ENCODE measurements around the gene PAPPA. TPM values are rescaled to one million over a fixed set of nuclear protein-coding genes. Genes with fewer than 3 reads are reported as not detected.

The PAPPA gene
- total and polyA plus RNA-seq, 2 of the 8 experiments (the other 6 are each of a cell fraction or from before 2014, with no cell fraction given) = 0.18 to 0.63 TPM

DNA sequence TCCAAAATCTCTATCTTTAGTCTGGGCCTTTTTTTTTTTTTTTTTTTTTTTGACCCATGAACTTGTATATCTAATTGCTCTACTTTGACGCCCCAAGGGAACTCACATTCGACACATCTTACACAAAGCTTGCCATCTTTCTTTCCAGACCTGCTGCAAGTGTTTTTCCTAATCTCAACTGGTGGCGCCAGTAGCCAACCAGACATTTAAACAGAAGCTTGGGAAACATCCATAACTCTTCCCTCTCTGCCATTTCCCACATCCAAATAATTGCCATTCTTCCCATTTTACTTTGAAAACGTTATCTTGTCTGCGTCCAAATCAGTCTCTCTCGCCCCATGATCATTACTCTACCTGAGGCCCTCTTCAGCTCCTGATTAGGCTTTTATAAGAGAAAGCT, 130.9 kb downstream of the PAPPA start:
- Histone ChIP-seq H3K23ac (ENCODE audit: insufficient read length) (no peak overlapping the region), H2BK15ac (ENCODE audit: low read length) (no peak overlapping the region), H3K79me2 (ENCODE audit: control insufficient read depth in 1 of 2, insufficient read depth in 2 of 2, low read length in 2 of 2) (no peaks in the 10 kb centered on the region), H2AFZ (ENCODE audit: low read length) (no peak overlapping the region), H3K18ac (ENCODE audit: extremely low read depth, low read length) (no peak overlapping the region), H3K79me1 (ENCODE audit: low read depth, low read length) (no peaks in the 10 kb centered on the region), H3K4ac (replicated peaks; ENCODE audit: insufficient read length, low read depth, low read length) (no peak overlapping the region), H3K14ac (ENCODE audit: insufficient read length) (no peak overlapping the region), H2BK20ac (ENCODE audit: low read length) (0 out of 2 replicates have a peak overlapping the region, but pooled peaks have one; percentile 49), H3K27me3 (replicated peaks in 1 of 4; ENCODE audit: control insufficient read depth in 3 of 4, extremely low read depth in 1 of 4, insufficient read depth in 3 of 4, low read length in 3 of 4) (peaks cover 4 to 46% (median 36%) of the 10 kb centered on the region in 4 experiments), H3K56ac (replicated peaks; ENCODE audit: insufficient read length, low read depth, low read length) (no peak overlapping the region), H3K9me3 (ENCODE audit: insufficient read depth in 2 of 2, low read depth in 1 of 2, low read length in 1 of 2) (no peaks in the 10 kb centered on the region), H3K4me2 (ENCODE audit: insufficient read depth in 1 of 2, low read depth in 2 of 2, low read length in 2 of 2) (no peak overlapping the region; a peak in 1 of 4 replicates), H2AK5ac (ENCODE audit: low read depth, low read length) (peak overlapping the region; percentile 47; the same call in 1 of the 2 replicates), H3K9ac (replicated peaks in 1 of 4; ENCODE audit: extremely low read depth in 1 of 4, low read depth in 3 of 4, low read length in 3 of 4) (no peak overlapping the region), H4K91ac (replicated peaks; ENCODE audit: insufficient read length, low read length) (no peak overlapping the region), H2BK12ac (ENCODE audit: low read depth, low read length) (peak overlapping the region; percentile 27; the same call in 1 of the 2 replicates), H3K27ac (ENCODE audit: low read depth, low read length) (no peak overlapping the region), H3K36me3 (ENCODE audit: control insufficient read depth in 2 of 4, insufficient read depth in 4 of 4, low read length in 3 of 4) (no peaks in the 10 kb centered on the region), H4K5ac (ENCODE audit: insufficient read length, low read depth, low read length) (no peak overlapping the region), H4K20me1 (replicated peaks in 1 of 2; ENCODE audit: control insufficient read depth in 1 of 2, insufficient read depth in 2 of 2, low read length in 2 of 2) (no peaks in the 10 kb centered on the region), H3K4me1 (replicated peaks in 1 of 4; ENCODE audit: control insufficient read depth in 3 of 4, insufficient read depth in 4 of 4, low read length in 3 of 4) (peaks cover 7 to 31% (median 28%) of the 10 kb centered on the region in 4 experiments), H3K4me3 (ENCODE audit: extremely low read depth in 1 of 4, insufficient read depth in 2 of 4, low read depth in 3 of 4, low read length in 4 of 4) (no peak overlapping the region), H2BK120ac (replicated peaks; ENCODE audit: low read depth, low read length) (no peak overlapping the region), H4K8ac (ENCODE audit: extremely low read depth, insufficient read depth, low read length) (no peak overlapping the region), H2BK5ac (ENCODE audit: low read depth, low read length) (peak overlapping the region; percentile 69; the same call in 1 of the 2 replicates), H3K23me2 (ENCODE audit: low read depth, low read length) (no peaks in the 10 kb centered on the region)
- 77% methylated on average over 5 of the region's 6 CpGs; no CpG with 5 or more reads in 1 of the 2 experiments for WGBS, 2 experiments (ENCODE audit: extremely low coverage in 1 of 2, insufficient coverage in 1 of 2, insufficient read length in 1 of 2, insufficient replicate concordance in 2 of 2, low coverage in 1 of 2, low lambda C conversion rate in 2 of 2, missing lambda C conversion rate in 1 of 2)
- POLR2A ChIA-PET (ENCODE audit: partially characterized antibody) = interaction anchor here (0.6 kb wide), 1 partner anchor 149 kb away, joined by 3 read pairs; no protein-coding TSS in a partner anchor
- CTCF ChIA-PET (ENCODE audit: partially characterized antibody) = interaction anchor here (0.6 to 2.9 kb wide), 13 partner anchors 11 to 577 kb away, joined by 3 to 13 read pairs (median 4); no protein-coding TSS in a partner anchor
- TF ChIP-seq CHD2 (IDR thresholded peaks at IDR 0.05; ENCODE audit: low read length) (no peak), CTCF (IDR thresholded peaks at IDR 0.05; ENCODE audit: control extremely low read depth in 1 of 3, insufficient read depth in 1 of 3, low read depth in 1 of 3, low read length in 3 of 3) (peak in 1 of 3 experiments; percentile 3; a peak in 1 of 4 replicates), RAD21 (IDR thresholded peaks at IDR 0.05 in 1 of 2, conservative IDR thresholded peaks at IDR 0.05 in 1 of 2; ENCODE audit: low read depth in 2 of 2, low read length in 2 of 2) (peak; percentile 33 to 39; a peak in 2 of 4 replicates)
- DNase-seq (ENCODE audit: low read depth in 1 of 2, low spot score in 2 of 2) (no peak), FAIRE-seq (no peak)

All from H1 (cell line).